A172 (cell line): ENCODE measurements around the gene ZNF646. TPM values are rescaled to one million over a fixed set of nuclear protein-coding genes. Genes with fewer than 3 reads are reported as not detected.

ENCODE experiments used
- DNase-seq: peaks from one replicate; pipeline ENCODE4 v3.0.0-alpha.2; 2015; ENCODE audit warnings: low spot score
- total RNA-seq: library from RNA; depleted of rRNA; stranded (reverse); fragments of >200 nt; shearing (Covaris generic); gene quantifications from 2 replicates; pipeline ENCODE4 v1.2.3, GENCODE V29; 2014; rRNA removed

The ZNF646 gene, protein sequence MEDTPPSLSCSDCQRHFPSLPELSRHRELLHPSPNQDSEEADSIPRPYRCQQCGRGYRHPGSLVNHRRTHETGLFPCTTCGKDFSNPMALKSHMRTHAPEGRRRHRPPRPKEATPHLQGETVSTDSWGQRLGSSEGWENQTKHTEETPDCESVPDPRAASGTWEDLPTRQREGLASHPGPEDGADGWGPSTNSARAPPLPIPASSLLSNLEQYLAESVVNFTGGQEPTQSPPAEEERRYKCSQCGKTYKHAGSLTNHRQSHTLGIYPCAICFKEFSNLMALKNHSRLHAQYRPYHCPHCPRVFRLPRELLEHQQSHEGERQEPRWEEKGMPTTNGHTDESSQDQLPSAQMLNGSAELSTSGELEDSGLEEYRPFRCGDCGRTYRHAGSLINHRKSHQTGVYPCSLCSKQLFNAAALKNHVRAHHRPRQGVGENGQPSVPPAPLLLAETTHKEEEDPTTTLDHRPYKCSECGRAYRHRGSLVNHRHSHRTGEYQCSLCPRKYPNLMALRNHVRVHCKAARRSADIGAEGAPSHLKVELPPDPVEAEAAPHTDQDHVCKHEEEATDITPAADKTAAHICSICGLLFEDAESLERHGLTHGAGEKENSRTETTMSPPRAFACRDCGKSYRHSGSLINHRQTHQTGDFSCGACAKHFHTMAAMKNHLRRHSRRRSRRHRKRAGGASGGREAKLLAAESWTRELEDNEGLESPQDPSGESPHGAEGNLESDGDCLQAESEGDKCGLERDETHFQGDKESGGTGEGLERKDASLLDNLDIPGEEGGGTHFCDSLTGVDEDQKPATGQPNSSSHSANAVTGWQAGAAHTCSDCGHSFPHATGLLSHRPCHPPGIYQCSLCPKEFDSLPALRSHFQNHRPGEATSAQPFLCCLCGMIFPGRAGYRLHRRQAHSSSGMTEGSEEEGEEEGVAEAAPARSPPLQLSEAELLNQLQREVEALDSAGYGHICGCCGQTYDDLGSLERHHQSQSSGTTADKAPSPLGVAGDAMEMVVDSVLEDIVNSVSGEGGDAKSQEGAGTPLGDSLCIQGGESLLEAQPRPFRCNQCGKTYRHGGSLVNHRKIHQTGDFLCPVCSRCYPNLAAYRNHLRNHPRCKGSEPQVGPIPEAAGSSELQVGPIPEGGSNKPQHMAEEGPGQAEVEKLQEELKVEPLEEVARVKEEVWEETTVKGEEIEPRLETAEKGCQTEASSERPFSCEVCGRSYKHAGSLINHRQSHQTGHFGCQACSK (N-terminal part only)
- total RNA-seq = 10.3 and 11.5 TPM in 2 replicates

DNA sequence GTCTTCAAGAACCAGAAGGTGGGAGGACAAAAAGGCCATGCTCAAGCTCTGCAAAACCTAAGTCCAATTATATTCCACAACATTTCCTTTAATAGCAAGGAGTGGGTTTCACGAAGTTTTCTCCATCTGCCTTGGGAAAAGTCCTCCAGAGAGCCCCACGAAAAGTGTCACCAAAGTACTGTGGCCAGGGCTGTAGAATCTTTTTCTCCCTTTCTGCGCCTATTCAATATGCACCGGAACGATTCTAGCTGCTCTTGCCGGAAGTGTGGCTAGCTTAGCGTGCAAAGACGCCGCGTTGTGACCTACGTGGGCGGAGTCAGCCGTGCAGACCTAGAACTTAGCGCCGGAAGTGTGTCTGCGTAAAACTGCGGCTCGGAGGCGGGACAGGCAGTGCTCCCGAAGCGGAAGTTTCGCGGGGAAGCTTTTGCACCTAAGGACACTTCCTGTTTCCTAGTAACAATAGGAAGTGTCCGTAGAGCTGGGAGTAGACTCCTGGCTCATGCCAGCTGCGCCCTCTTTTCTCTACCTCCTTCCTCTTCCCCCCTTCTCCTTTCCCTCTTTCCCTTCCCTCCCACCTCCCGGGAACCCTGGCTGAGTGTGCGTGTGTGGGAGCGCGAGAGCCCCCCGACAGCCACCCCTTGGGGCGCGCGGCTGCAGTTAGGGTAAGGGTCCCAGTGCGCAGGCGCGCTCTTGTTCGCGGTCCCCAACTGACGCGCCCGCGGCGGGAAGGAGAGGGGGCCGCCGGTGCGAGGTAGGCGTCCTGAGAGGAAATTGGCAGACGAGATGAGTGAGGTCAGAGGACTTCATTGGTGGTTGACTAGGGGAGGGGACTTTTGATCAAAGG, at the start of gene ZNF646, which contains the start of gene ZNF668:
ZNF646 (plus strand) TSS at position 453 of the 844 bp plus-strand sequence. CDS start 1,903 bp downstream, outside the sequence.
ZNF668 (minus strand) TSS at position 271 of the 844 bp plus-strand sequence. CDS start 9,781 bp downstream, outside the sequence.
- DNase-seq = peak; percentile 99

DNA sequence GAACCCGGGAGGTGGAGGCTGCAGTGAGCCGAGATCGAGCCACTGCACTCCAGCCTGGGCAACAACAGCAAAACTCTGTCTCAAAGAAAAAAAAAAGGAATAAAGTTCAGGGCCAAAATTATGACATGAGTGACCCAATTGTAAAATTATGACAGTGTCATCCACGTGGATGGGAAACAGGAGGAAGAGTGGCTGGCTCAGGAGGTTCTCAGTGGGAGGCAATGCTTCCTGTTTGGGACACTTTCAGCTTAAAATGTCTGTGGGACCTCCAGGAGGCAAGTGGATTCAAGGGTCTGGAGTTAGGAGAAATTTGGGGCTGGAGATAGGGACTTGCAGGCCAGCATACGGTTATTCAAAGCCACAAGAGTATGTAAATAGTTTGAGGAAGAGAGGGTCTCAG, 48.9 kb upstream of the ZNF646 start:
- no peak for DNase-seq

DNA sequence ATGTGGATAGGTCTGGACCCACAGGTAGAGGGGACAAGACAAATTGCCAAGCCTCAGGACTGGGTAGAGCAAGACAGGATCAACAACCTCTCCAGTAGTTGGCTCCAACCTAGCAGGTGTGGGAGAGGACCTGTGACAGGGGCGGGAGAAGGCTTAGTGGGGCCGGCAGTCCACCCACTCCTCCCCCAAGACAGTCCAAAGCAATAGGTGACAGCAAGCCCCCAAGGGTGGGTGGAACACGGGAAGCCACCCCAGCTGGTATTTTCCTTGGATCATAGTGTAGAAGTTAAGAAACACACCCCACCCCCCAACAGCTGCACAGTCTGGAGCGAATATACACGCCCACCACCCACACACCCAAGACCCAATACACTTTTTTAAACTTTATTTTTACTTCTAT, 45.0 kb upstream of the ZNF646 start:
- no peak for DNase-seq

DNA sequence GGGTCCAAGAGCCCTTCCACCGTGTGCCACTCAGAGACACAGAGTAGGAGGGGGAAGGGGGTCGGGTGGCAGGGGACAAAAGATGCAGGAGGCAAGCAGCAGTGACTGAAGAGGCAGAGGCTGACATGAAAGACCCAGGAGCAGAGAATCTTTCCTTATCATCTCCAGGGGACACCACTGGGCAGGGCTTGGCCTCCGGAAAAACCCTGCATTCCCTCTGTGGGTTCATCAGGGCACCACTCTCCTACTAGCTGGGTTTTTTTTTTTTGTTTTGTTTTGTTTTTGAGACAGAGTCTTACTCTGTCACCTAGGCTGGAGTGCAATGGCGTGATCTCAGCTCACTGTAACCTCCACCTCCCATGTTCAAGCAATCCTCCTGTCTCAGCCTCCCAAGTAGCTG, 42.9 kb upstream of the ZNF646 start:
- DNase-seq = no peak

DNA sequence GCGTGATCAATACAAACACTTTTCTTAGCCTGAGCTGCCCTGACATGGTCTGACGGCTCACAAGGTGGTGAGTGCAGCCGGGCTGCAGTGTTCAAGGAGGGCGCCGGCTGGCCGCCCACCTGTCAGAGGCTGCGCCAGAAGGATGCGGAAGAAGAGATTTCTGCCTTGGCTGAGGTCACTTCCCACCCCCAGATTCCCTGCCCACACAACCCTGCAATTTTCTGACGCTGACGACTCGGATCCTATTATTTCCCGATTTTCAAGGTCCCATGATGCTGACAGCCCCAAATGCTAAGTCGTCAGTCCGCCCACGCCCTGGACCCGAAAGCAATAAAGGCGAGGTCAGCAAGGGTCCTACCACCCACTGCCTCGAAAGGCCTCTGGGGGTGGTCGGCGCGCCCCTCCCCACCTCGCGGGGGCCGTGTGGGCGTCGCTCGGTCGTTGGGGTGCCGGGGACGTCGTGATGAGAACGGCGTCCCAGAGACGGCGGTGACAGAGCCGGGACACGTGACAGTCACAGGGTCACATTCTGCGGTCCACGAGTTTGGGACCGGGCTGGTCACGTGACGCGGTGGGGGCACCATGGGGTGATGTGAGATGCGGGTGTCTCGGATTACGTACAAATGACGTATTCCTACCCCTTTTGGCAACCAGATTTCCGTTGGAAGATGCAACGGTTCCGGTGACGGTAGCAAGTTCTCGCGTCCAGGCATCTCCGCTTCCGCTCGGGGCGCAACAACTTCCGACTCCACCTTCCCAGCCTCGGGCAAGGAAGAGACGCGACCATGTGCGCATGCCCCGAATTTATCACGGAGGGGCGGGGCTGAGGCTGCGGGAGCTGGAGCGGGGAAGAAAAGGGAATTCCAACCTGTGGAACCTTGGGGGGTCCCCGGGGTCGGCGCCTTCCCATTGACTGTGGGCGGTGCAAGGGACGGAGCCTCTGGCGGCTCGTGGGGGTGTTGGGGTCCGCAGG, 41.2 kb upstream of the ZNF646 start, which contains the start of gene STX4:
STX4 (plus strand) TSS at position 823 of the 973 bp plus-strand sequence. CDS start 248 bp downstream, outside the sequence.
- peak; percentile 98 for DNase-seq

DNA sequence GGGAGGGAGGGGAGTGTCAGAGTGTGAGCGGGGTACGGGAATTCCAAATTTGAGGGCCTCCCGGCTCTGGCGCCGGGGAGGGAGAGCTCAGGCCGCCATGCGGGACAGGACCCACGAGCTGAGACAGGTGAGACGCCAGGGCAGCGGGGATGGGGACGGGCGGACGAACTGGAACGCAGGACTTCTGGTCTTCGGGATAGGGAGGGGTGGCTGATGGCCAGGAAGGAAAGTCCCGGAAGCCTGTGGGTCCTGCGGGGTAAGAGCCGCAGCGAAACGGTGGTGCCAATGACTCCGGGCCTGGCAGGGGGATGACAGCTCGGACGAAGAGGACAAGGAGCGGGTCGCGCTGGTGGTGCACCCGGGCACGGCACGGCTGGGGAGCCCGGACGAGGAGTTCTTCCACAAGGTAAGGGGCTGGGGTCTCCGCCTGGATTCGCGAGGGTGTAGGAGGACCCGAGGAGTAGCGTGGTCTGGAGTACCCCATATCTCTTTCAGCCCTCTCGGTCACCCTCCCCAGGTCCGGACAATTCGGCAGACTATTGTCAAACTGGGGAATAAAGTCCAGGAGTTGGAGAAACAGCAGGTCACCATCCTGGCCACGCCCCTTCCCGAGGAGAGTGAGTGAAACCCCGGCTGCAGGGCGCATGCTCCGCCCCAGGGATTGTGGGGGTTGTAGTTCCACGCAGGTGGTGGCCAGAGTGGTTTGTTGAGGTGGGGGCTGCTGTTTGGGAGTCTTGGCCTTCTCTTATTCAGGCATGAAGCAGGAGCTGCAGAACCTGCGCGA, 40.3 kb upstream of the ZNF646 start:
- DNase-seq = peak; percentile 88

DNA sequence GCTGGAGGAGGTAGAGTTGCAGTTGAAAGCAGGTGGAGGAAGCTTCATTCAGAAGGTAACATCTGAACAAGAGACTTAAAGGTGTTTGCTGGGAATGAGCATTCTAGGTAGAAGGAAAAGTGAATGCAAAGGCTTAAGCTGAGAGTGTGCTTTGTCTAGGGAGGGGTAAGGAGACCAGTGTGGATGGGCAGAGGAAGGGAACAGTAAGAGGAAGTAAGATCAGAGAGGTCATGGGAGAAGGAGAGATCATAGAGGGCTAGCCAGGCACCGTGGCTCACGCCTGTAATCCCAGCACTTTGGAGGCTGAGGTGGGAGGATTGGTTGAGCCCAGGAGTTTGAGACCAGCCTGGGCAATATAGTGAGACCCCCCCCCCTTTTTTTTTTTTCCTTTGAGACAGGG, 37.5 kb upstream of the ZNF646 start:
- no peak for DNase-seq

DNA sequence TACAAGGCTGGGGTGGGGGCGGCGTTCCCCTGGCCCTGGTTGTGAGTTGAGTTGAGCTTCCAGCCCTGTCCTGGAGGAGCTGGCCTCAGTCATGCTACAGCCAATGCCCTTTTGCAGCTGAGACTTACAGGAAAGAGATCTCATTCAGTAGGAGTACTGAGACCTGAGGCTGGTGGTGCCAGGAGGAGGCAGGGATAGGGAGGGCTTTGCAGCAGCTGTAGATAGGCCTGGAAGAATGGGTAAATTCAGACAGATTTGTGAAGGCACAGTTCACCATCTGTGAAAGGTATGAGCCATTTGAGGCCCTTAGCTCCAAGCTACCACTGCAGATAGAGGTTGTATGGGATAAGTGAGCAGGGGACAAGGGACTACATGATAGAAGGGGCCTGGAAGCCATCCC, 35.2 kb upstream of the ZNF646 start:
- DNase-seq = no peak

DNA sequence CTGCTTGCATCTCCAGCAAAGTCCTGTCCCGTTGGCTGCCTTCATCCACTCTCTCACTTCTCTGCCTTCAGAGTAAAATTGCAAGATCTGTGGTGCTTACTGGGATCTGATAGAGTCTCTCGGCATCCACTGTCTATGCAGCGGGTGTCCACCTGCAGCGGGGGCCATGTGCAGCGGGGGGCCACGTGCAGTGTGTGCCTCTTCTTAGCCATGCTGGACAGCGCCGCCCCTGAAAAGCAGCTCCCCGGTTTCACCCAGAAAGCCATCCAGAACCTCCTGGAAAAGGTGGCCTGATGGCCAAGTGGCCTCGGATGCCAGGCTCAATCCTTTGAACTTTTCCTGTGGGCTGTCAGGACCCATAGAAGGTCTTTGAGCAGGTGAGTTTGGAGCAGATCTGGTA, 31.4 kb upstream of the ZNF646 start:
- no peak for DNase-seq

DNA sequence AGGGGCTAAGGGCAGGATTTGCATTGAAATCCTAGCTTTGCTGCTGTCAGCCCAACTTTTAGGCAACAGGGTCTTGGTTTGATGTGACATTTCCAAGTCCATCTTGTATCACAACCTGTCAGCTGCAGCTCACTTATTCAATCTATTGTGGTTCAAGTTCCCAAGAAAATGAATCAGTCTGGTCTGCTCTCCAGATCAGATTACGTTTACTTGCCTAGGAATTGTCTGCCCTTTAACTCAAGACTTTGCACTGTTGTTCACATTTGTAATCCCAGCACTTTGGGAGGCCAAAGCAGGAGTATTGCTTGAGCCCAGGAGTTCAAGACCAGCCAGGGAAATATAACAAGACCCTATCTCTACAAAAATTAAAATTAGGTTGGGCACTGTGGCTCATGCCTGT, 30.9 kb upstream of the ZNF646 start:
- DNase-seq = no peak

DNA sequence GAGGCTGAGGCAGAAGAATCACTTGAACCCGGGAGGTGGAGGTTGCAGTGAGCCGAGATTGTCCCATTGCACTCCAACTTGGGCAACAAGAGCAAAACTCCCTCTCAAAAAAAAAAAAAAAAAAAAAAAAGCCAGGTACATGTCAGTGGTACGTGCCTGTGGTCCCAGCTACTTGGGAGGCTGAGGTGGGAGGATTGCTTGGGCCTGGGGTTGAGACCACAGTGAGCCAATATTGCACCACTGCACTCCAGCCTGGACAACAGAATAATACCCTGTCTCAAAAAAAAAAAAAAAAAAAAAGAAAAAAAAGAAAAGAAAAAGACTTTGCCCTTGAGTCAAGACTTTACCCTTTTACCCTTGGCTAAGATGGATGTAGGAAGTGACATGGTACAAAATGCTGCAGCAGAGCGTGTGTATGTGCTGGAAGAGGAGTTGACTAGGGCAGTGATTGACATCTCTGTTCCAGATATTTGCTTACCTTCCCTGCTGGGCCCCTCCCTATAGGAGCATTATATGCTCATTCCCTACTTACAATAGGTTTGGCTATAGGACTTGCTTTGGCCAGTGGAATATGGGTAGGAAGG, 30.2 kb upstream of the ZNF646 start:
- DNase-seq = no peak

DNA sequence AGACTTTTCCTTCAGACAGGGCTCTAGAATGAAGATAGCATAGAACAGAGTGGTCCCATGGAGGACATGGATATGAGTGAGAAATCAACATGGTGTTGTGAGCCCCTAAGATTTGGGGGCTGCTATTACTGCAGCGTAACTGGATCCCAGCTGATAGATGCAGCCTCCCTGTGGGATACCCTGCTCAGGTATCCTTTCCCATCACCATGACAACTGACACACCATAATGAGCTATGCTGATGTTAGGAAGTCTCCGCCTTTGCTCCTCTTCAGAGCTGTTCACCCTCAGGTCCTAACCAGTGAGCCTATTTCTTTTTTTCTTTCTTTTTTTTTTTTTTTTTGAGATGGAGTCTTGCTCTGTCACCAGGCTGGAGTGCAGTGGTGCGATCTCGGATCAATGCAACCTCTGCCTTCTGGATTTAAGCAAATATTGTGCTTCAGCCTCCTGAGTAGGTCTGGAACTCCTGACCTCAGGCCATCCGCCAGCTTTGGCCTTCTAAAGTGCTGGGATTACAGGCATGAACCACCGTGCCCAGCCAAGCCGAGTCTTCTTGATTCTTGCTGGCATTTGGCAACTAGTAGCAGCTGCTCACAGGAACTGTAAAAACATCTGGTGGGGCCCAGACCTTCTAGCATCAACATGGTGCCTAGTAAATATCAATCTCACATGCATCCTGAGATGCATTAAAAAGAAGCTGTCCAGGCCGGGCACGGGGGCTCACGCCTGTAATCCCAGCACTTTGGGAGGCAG, 23.8 kb upstream of the ZNF646 start:
- no peak for DNase-seq

DNA sequence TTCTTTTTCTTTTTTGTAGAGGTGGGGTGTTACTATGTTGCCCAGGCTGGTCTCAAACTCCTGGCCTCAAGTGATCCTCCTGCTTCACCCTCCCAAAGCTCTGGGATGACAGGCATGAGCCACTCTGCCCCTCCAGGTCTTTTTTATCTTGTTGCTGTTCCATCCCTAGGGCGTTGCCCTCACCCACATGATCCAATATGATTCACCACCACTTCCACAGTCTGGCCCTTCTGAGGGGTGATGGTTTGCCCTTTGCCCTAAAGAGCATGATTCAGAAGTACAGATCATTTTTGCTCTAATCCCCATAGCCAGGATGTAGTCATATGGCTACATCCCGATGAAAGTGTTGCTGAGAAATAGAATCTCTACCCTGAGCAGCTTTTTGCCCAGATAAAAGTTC, 22.1 kb upstream of the ZNF646 start:
- peak; percentile 98 for DNase-seq

DNA sequence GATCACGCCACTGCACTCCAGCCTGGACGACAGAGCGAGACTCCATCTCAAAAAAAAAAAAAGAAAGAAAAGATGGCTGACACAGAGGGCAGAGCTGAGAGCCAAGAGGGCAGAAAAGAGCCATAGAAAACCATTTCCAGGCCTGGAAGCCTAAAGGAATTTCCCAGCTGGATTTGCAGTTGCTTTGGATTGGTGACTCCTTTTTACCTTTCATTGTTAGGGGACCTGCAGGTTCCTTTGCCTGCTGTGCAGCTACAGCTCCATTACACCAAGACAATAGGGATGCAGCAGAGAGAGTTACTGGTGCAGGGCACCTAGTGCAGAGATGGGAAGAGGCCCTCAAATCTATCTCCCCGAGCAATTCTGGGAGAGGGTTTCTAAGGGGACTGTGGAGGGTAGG, 18.6 kb upstream of the ZNF646 start:
- no peak for DNase-seq

DNA sequence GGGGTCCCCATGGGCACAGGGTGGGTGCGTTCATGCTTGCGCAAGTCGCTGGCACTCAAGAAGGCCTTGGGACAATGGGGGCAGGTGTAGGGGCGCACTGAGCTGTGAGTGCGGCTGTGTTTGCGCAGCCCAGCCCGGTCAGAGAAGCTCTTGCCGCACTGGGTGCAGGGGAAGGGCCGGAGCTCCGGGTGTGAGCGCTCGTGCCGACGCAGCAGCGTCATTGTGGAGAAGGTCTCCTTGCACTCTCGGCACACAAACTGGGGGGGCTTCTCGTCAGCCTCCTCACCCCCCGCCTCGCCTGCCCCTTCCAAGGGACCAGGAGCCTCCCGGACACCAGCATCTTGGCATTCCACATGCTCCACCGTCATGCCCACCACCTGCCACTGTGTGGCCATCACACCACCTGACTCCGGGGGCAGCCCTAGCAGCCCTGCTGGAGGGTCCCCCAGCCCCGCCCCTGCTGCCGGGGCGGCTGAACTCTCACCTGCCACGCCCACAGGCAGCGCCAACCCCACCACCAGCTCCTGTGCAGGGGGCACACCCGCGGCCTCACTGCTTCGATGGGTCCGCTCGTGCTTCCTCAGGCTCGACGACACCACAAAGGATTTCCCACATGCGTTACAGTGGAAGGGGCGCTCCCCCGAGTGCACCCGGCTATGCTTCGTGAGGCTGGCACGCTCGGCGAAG, 13.0 kb upstream of the ZNF646 start:
- DNase-seq = no peak

DNA sequence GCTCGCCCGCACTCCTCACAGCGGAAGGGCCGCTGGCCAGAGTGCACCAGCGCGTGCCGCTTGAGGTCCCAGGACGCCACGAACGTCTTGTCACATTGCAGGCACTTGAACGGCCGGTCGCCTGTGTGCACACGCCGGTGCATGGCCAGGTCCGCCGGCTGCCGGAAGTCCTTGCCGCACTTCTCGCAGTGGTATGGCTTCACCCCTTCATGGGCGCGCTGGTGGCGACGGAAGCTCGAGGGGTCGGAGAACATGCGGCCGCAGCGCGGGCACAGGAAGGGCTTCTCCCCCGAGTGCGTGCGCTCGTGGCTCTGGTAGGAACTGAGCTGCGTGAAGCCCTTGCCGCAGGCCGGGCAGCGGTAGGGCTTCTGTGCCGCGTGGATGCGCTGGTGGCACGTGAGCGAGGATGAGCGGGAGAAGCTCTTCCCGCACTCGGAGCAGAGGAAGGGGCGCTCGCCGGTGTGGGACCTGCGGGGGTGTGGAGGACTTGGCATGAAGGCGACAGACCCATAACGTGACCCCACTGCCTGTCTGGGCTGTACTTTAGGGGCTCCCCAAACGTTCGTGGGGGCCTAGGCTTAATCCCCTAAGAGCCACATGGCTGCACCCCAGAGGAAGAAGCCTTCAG, 12.3 kb upstream of the ZNF646 start:
- DNase-seq = no peak

DNA sequence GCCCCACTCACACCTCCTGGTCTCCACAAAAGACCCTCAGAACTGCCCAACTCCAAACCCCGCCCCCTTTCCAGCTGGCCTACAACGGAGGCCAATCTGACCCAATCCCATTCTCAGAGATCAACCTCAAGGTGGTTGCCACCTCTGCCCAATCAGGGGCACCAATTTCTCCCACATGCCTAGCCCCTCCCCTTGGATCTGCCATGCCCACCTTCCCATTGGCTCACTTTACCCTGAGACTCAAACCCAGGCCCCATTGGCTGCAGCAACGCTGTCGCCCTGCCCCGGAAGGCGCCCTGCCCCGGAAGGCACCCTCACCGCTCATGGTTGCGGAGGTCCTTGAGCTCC, 10.8 kb upstream of the ZNF646 start:
- DNase-seq = no peak
